Vagina (tissue), 2 donors: Measurements from ENCODE around the gene POGK.

Experiments
- POLR2A ChIP-seq, 2 donors: fragments of 450-650 bp; IDR thresholded peaks; one replicate each; pipeline ENCODE4 v1.6.1; 2017; ENCODE audit warnings: antibody characterized with exemption in 2 of 2, mild to moderate bottlenecking in 2 of 2, moderate library complexity in 2 of 2
- POLR2AphosphoS5 ChIP-seq, 2 donors: sonication (generic); formaldehyde crosslinking; IDR thresholded peaks; one replicate each; pipeline ENCODE4 v1.9.0; 2017; ENCODE audit warnings: antibody characterized with exemption in 2 of 2, mild to moderate bottlenecking in 2 of 2, low read depth in 1 of 2; ENCODE audit not compliant: insufficient read depth in 1 of 2
- TF ChIP-seq, protein P1 (sequence below), 3 experiments: fragments of 450-650 bp in 2 of 3; fragments of 200-600 bp in 1 of 3; sonication (generic) in 1 of 3; IDR thresholded peaks; one replicate each; pipeline ENCODE4 v1.5.1; 2017 to 2019; ENCODE audit warnings: antibody characterized with exemption in 3 of 3, mild to moderate bottlenecking in 2 of 3, moderate library complexity in 2 of 3

- TF ChIP-seq, protein P1, sequence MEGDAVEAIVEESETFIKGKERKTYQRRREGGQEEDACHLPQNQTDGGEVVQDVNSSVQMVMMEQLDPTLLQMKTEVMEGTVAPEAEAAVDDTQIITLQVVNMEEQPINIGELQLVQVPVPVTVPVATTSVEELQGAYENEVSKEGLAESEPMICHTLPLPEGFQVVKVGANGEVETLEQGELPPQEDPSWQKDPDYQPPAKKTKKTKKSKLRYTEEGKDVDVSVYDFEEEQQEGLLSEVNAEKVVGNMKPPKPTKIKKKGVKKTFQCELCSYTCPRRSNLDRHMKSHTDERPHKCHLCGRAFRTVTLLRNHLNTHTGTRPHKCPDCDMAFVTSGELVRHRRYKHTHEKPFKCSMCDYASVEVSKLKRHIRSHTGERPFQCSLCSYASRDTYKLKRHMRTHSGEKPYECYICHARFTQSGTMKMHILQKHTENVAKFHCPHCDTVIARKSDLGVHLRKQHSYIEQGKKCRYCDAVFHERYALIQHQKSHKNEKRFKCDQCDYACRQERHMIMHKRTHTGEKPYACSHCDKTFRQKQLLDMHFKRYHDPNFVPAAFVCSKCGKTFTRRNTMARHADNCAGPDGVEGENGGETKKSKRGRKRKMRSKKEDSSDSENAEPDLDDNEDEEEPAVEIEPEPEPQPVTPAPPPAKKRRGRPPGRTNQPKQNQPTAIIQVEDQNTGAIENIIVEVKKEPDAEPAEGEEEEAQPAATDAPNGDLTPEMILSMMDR (IDR thresholded peaks at IDR 0.05) = no peak
- no peak for TF ChIP-seq POLR2AphosphoS5 (IDR thresholded peaks at IDR 0.05; ENCODE audit: insufficient read depth in 1 of 2, low read depth in 1 of 2)
- TF ChIP-seq POLR2A (IDR thresholded peaks at IDR 0.05) = no peak
Measured at GRCh38 chr1:166849135-166849534, 9.9 kb downstream of the POGK start.
